ENCODE results near the gene RO60. TPM values are rescaled to one million over a fixed set of nuclear protein-coding genes. Genes with fewer than 3 reads are reported as not detected.
"Not testable (repeated sequence)": the region's sequence is repeated elsewhere in the genome, so short reads cannot be mapped to it uniquely, and the experiment has no call there.

The RO60 gene
- 229 and 239 TPM in 2 replicates for total RNA-seq (2014; rRNA removed; shearing (Covaris generic))
- 27.8 and 50.4 TPM in 2 replicates for polyA plus RNA-seq (2014; cell fraction: nucleus; rRNA removed)

GRCh38 chr1:193059282-193060114 is at the start of gene RO60, which contains the start of gene UCHL5:
Gene RO60 (plus strand): TSS chr1:193059612. CDS start chr1:193069055, 9,443 bp downstream.
Gene UCHL5 (minus strand): TSS chr1:193059360. CDS start chr1:193059260, 100 bp downstream.
- peak; percentile 100 for DNase-seq (ENCODE audit: extremely low read depth, low read depth)

DNA sequence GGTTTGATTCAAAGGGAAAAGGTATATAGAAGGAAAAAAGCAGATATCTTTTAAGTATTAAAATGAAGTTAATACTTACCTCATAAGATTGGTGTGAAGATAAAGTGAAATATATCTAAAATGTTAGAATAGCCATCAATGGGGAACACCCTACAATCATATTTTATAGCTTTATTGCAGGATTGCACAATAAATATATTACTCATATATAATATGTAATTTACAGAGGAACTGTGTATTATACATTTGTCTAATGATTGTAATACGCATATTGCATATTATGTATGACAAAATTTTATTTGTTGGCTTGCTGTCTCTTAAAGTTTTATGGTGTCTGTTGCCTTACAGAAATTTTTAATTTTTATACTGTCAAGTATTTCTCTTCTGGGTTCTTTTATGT is 48.0 kb upstream of the RO60 start:
- no peak for DNase-seq (ENCODE audit: extremely low read depth, low read depth)

DNA sequence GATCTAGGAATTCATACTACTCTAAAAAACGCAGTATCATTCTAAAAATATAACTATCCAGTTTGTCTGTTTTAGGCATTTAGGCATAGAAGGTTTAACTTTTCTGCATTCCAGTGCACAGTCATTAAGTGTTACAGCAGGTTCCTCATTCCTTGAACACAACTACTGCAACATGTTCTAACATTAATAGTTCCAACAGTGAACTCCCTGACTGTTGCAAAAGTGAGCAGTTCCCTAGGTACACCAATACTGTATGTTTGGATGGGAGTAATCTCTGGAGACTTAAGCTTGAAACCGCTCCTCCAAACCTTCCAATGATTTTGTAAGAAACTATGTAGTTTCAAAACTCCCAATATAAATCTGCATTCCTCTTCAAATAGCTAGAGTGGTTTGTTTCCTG is 46.4 kb upstream of the RO60 start:
- DNase-seq (ENCODE audit: extremely low read depth, low read depth): no peak

DNA sequence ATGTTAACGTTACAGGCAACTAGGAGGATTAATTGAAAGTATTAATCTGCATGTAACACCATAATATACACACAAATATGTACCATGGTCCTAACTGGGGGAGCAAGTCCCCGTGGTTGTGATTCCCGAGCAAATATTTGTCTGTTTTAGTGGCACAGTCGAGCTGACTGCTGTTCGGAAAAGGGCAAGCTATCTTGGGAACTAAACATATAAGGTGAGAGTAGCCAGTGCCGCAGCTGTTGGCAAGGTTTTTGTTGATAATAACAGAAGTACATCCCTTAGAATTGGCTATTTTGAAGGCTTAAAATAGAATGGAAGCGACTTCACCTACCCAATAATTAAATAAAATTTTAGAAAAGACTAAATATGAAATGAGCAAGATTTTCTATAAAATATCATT is 45.7 kb upstream of the RO60 start:
- no peak for DNase-seq (ENCODE audit: extremely low read depth, low read depth)

DNA sequence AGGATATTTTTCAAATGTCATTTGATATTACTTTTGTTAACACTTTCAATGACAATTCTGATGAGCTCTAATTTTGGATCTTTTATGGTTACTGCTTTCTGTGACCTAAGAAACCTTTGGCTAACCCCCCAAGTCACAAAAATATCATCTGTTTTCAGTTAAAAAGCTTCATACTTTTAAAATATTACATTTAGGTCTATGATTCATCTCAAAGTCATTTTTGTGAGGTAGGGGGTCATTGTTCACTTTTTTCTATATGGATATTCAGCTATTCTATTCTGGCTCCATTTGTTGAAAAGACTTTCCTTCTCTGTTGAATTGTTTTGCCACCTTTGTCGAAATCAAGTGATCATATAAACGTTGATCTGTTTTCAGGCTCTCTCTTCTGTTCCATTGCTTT is 45.0 kb upstream of the RO60 start:
- no peak for DNase-seq (ENCODE audit: extremely low read depth, low read depth)

- no peak for DNase-seq (ENCODE audit: extremely low read depth, low read depth)
Observed at GRCh38 chr1:193016788-193017187, 42.6 kb upstream of the RO60 start.

GRCh38 chr1:193019442-193020026 is 39.9 kb upstream of the RO60 start:
- DNase-seq (ENCODE audit: extremely low read depth, low read depth): peak; percentile 85

DNA sequence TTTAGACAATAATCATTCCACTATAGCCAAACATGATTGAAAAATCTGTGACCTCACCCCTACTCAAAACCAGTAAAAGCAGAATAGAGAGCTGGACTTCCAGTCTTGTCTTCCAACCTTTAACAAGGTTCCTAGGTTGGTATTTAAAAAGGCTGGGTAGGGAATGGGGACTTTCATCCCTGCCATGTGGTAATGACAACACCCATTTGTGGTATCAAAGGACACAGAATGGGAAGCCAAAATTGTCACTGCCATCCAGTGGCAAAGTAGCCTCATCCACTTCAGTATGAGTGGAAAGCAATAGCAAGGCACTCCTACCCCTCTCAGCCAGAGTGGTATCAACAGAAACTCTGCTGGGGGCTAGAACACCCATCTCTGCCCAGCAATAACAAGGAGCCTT is 34.2 kb upstream of the RO60 start:
- no peak for DNase-seq (ENCODE audit: extremely low read depth, low read depth)

DNA sequence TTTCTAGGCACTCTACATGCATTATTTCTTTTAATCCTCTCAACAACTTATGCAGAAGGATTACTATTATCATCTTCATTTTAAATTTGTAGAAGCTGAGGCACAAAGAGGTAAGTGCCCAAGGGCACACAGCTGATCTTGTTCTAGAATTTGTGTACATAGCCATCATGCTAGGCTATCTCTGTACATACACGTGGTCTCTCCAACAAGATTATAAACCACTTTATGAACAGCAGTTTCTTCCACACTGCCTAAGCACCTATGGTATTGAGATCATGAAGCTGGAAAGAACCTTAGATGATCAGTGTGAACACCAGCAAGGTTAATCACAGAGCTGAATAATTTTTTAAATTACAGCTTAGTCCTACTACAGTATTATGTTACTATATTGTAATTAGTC is 29.1 kb upstream of the RO60 start:
- DNase-seq (ENCODE audit: extremely low read depth, low read depth): no peak

GRCh38 chr1:193031431-193031830 is 28.0 kb upstream of the RO60 start:
- DNase-seq (ENCODE audit: extremely low read depth, low read depth): peak; percentile 40

DNA sequence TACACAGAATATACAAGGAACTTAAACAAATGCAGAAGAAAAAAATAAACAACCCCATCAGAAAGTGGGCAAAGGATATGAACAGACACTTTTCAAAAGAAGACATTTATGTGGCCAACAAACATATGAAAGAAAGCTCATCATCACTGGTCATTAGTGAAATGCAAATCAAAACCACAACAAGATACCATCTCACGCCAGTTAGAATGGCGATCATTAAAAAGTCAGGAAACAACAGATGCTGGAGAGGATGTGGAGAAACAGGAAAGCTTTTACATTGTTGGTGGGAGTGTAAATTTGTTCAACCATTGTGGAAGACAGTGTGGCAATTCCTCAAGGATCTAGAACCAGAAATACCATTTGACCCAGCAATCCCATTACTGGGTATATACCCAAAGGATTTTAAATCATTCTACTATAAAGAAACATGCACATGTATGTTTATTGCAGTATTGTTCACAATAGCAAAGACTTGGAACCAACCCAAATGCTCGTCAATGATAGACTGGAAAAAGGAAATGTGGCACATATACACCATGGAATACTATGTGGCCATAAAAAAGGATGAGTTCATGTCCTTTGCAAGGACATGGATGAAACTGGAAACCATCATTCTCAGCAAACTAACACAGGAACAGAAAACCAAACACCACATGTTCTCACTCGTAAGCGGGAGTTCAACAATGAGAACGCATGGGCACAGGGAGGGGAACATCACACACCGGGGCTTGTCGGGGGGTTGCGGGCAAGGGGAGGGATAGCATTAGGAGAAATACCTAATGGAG is 26.6 kb upstream of the RO60 start:
- DNase-seq (ENCODE audit: extremely low read depth, low read depth): not testable (repeated sequence)

- no peak for DNase-seq (ENCODE audit: extremely low read depth, low read depth)
Observed at GRCh38 chr1:193033610-193034009, 25.8 kb upstream of the RO60 start.

DNA sequence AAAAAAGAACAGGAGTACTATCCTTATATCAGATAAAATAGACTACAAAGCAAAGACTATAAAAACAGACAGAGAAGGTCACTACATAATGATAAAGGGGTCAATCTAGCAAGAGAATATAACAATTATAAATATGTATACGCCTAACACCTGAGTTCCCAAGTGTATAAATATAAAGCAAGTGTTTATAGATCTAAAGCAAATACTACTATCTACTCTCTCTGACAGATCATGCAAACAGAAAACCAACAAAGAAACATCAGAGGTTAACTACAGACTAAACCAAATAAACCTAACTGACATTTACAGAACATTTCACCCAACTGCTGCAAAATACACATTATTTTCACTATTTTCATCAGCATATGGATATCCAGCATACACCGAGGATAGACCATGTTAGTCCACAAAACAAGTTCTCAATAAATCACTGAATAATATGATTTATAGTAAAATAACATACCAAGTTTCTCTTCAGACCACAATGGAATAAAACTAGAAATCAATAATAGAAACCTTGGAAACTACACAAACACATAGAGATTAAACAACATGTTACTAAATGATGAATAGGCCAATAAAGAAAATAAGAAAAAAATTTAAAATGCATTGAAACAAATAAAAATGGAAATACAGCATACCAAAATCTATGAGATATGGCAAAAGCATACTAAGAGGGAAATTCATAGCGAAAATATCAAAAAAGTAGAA is 22.9 kb upstream of the RO60 start:
- DNase-seq (ENCODE audit: extremely low read depth, low read depth): no peak

- DNase-seq (ENCODE audit: extremely low read depth, low read depth): no peak
Observed at GRCh38 chr1:193040011-193040410, 19.4 kb upstream of the RO60 start.

DNA sequence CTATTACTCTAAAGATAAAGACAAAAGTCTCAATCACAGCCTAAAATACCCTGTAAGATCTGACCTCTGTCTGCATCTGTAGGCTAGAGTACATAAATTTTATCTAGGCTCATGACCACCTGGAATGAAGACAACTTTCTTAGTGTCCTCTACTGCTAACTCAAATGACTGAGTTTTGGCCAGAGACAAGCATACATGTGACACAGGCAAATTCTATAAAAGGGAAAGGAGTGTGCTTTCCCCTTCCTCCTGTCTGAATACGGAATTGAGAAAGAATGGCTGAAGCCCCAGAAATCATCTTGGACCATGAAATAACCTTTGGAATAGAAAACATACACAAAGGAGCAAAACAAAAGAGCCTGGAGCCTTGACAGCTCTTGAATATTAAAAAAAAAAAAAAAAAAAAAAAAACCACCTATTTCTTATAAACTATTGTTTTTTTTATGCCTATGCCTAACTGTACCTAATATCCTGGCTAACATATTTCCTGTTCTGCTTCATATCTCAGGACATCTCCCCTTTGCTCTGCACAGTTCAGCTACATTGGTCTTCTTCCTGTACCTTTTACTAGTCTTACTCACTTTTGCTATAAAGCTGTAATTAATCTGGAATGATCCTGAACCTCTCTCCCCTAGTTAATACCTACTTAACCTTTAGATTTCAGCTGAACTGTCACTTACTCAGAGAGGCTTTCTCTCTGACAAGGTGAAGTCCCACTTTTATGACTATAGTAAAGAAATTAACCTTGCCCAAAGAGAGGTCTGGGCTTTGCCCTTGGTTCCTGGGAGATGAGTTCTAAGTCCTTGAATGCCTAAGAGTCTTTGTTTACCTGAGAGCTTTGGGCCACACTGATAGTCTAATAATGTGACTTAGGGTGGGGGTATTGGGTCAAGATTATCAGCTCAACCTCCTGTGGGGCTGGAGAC is 16.4 kb upstream of the RO60 start:
- DNase-seq (ENCODE audit: extremely low read depth, low read depth): no peak

DNA sequence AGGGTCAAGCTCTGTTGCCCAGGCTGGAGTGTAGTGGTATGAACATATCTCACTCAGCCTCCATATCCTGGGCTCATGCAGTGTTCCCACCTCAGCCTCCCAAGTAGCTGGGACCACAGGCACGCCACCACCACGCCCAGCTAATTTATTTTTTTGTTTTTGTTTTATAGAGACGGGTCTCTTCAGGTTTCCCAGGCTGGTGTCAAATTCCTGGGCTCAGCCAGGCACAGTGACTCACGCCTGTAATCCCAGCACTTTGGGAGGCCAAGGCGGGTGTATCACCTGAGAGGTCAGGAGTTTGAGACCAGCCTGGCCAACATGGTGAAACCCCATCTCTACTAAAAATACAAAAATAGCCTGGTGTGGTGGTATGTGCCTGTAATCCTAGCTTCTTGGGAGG is 10.5 kb upstream of the RO60 start:
- not testable (repeated sequence) for DNase-seq (ENCODE audit: extremely low read depth, low read depth)

DNA sequence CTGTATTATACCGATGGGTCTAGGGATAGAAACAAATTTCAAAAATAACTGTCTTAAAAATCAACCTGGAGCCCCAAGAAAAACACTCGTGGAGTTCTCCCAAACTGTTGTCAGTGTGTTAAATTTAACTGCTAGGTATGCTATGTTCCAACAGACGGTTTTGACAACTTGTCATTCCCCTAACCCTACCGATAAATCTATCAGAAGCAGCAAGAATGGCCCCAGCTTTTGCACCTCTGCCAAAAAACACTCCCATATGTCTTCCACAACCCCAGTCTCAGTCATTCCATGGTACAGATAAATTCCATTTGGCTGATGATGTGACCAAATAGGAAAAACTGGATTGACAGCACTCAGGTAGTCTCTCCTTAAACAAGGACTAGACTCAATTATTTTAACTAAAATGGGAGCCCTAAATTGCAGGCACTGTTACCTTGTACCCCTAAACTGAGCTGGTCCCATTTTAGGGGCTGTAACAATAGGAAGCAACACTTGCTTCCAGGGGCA is 5.2 kb upstream of the RO60 start:
- no peak for DNase-seq (ENCODE audit: extremely low read depth, low read depth)

DNA sequence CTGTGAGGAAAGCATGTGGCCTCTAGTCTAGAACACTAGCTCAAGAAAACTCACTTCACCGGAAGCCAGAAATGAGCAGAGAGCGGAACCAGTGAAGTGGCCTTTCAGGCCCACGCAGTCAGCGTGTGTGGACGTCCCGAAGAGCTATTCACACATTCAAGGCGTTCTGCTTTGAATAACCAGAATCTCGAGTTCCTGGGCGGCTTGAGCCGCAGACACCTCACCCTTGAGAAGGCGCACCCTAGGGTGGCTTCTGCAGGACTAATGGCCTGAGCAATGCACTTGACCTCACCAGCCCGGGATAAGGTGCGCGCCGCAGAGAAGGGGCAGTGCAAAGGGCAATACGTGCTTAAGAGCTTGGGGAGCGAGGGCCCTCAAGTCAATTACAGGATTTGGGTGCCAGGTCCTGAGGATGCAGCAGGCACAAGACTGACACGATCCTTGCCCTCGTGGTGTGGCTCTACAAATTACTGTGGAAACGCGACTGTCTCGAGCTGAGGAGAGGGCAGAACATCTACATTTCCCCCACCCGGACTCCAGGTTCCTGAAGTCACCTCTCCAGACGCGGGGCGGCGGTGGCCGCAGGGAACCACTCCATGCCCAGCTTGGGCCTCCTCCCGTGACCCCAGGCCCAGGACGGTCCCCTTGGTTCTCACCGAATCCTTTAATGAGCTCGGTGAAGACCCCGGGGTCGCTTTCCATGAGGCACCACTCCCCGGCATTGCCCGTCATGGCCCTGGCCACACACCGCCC is 707 bp upstream of the RO60 start:
- peak; percentile 50 for DNase-seq (ENCODE audit: extremely low read depth, low read depth)

GRCh38 chr1:193060115-193060403 is 647 bp downstream of the RO60 start:
- no peak for DNase-seq (ENCODE audit: extremely low read depth, low read depth)

Measured in NCI-H460 (cell line).